GM10266 (cell line): ENCODE results near the gene GNB4.

Source experiments
- DNase-seq: peaks from one replicate; pipeline ENCODE4 v3.0.0; 2012; ENCODE audit errors: extremely low spot score
- TF ChIP-seq, protein P1 (sequence below): IDR thresholded peaks from 2 replicates; pipeline ENCODE4 v1.5.1; 2012; ENCODE audit warnings: mild to moderate bottlenecking, low read depth; ENCODE audit not compliant: control insufficient read depth, insufficient read depth; ENCODE audit errors: missing control alignments

The GNB4 gene

DNA sequence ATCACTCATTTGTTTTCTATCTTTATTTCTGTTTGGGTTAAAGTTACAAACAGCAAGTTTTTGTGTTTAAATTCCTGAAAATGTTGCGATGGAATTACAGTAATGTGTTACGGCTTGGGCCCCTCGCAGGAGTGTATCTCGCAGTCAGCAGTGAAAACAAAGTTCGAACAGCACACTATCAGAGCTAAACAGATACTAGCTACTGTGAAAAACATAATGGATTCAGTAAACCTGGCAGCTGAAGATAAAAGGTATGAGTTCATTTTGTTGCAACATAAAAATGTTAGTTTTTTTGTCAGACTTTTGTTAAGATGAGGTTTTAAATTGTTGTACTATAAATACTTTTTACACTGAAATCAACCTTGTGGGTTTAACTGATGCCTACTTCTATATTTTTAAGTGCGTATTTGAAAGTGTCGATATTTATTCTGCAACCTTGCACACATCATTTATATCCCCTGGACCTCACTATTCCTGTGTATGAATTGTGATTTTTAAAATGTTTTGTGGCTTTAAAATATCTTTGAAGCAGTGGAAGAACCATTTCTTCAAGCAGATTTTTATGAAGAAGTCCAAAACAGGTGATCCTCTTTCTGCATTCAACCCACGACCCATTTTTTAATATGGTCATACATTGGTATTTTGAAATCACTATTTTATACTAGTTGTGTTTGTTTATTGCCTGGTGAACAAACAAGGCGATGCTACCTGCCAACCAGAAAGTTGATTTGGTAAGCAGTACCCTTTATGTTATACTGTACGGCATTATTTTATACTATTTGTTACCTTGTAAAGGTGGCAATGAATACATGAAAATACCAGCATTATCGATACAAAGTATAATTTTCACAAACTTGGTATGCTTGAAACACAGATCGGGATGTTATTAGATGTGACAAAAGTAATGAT, 75.9 kb downstream of the GNB4 start:
- DNase-seq: no peak
- TF ChIP-seq, protein P1, sequence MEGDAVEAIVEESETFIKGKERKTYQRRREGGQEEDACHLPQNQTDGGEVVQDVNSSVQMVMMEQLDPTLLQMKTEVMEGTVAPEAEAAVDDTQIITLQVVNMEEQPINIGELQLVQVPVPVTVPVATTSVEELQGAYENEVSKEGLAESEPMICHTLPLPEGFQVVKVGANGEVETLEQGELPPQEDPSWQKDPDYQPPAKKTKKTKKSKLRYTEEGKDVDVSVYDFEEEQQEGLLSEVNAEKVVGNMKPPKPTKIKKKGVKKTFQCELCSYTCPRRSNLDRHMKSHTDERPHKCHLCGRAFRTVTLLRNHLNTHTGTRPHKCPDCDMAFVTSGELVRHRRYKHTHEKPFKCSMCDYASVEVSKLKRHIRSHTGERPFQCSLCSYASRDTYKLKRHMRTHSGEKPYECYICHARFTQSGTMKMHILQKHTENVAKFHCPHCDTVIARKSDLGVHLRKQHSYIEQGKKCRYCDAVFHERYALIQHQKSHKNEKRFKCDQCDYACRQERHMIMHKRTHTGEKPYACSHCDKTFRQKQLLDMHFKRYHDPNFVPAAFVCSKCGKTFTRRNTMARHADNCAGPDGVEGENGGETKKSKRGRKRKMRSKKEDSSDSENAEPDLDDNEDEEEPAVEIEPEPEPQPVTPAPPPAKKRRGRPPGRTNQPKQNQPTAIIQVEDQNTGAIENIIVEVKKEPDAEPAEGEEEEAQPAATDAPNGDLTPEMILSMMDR: no peak

DNA sequence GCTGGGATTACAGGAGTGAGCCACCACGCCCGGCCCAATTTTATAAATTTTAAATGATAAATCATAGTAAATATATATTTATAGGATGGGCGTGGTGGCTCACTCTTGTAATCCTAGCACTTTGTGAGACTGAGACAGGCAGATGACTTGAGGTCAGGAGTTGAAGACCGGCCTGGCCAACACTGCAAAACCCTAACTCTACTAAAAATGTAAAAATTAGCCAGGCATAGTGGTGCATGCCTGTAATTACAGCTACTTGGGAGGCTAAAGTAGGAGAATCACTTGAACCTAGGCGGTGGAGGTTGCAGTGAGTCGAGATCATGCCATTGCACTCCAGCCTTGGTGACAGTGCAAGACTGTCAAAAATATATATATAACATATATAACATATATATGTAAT, 77.3 kb downstream of the GNB4 start:
- TF ChIP-seq, protein P1: no peak
- DNase-seq: no peak

DNA sequence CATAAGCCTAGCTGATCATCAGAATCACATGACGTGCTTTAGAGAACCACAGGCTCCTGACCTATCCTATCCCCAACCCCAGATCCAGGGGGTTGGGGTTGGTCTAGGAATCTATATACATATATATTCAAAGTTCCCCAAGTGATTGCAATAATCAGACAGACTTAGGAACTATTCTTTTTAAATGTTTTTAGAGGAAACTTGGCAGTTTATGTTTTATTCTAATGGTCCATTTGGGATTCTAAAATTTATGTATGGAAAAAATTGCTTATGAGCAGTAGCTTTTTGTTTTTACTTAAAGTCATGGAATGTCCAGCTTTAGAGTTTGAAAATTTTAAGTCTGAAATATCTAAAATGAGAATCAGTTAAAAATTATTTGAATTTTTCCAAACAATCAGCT, 81.6 kb downstream of the GNB4 start:
- no peak for DNase-seq
- TF ChIP-seq, protein P1: no peak

DNA sequence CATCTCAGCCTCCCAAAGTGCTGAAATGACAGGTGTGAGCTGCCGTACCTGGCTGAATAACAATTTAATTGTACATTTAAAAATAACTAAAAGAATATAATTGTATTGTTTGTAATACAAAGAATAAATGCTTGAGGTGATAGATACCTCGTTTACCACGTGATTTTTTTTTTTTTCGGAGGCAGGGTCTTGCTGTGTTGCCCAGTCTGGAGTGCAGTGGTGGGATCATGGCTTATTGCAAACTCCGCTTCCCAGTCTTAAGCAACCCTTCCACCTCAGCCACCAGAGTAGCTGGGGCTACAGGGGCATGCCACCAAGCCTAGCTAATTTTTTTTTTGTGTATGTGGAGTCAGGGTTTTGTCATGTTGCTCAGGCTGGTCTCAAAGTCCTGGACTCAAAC, 87.9 kb downstream of the GNB4 start:
- TF ChIP-seq, protein P1: no peak
- DNase-seq: no peak

DNA sequence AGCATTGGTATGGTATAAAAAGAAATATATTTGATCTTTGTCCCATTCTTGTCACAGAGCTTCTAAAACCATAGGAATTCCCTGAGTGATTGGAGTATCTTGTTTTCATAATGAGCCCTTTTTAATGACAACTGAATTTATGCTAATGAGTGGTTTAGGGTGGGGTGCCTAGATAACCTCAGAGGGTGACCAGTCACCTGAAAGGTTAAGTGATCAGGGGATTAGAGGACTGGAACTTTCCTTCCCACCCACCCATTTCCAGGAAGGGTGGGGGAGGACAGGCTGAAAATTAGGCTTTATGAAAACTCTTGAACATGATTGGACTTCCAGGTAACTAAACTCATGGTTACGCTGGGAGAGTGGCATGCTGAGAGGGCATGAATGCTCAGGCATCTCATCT, 95.3 kb downstream of the GNB4 start:
- no peak for DNase-seq
- TF ChIP-seq, protein P1: no peak

DNA sequence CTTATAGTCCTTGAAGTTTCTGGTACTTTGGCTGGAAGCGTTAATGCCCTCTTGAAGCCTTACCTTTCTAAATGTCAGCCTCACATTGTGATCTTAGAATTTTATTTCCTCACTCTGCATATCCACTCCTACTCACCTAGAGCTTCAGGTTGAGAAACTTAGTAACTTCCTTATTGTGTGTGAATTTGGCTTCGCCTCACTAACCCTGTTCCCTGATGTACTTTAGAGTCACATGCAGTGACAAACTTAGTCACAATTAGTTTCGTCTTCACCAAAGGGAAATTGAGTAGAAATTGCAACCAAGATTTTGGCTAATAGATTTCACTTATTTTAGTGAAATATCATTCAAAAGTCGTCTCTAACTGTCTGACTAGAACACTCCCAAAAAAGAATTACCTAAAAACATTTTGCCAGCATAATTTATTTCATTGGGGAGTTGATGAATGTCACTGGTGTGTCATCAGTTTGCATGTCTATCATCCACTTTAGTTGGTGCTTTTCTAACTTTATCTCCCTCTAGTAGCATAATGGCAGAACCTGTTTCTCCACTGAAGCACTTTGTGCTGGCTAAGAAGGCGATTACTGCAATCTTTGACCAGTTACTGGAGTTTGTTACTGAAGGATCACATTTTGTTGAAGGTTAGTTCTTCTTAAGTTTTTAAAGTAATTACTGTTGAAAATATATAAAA, 102.8 kb downstream of the GNB4 start:
- peak; percentile 80 for DNase-seq
- TF ChIP-seq, protein P1: no peak

DNA sequence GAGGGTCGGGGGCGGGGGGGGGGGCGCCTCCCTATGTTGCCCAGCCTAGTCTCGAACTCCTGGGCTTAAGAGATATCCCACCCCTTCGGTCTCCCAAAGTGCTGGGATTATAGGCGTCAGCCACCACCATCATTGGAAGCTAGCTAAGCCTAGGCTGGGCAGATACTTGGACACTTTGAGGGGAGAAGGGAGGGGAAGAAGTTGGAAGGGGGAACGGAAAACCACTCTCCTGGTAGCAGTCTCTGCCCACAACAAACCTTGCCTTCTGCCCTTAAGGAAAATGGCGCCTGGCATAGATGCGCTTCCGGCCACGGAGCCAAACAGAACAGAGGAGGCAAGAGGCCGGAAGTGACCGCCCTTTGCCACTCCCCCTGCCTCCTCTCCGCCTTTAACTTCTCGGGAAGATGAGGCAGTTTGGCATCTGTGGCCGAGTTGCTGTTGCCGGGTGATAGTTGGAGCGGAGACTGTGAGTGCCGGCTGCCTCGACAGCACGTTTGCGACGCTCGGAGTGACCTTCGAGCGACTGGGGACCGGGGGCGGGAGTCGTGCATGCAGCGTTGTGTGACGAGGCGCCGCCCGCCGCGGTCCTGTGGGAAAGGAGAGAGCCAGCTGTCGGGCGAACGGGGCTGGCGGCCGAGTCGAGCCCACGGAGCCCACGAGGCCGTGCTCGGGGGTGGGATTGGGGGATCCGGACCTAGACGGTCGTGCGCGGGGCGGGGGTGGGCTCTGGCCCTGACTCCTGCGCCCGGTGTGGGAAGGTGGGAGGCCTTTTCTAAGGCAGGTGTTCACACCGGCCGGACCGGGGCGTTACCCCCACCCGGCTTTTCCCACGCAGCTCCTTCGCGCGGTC, 103.7 kb downstream of the GNB4 start, which contains the start of gene MFN1:
TSS of gene MFN1 (plus strand) at position 365 of the 850 bp plus-strand sequence. CDS start 1,143 bp downstream, outside the sequence.
- TF ChIP-seq, protein P1: no peak
- DNase-seq: peak; percentile 93
